ENCODE results near the gene PSMD4.
"Not testable (repeated sequence)": the region's sequence is repeated elsewhere in the genome, so short reads cannot be mapped to it uniquely, and the experiment has no call there.

The PSMD4 gene

DNA sequence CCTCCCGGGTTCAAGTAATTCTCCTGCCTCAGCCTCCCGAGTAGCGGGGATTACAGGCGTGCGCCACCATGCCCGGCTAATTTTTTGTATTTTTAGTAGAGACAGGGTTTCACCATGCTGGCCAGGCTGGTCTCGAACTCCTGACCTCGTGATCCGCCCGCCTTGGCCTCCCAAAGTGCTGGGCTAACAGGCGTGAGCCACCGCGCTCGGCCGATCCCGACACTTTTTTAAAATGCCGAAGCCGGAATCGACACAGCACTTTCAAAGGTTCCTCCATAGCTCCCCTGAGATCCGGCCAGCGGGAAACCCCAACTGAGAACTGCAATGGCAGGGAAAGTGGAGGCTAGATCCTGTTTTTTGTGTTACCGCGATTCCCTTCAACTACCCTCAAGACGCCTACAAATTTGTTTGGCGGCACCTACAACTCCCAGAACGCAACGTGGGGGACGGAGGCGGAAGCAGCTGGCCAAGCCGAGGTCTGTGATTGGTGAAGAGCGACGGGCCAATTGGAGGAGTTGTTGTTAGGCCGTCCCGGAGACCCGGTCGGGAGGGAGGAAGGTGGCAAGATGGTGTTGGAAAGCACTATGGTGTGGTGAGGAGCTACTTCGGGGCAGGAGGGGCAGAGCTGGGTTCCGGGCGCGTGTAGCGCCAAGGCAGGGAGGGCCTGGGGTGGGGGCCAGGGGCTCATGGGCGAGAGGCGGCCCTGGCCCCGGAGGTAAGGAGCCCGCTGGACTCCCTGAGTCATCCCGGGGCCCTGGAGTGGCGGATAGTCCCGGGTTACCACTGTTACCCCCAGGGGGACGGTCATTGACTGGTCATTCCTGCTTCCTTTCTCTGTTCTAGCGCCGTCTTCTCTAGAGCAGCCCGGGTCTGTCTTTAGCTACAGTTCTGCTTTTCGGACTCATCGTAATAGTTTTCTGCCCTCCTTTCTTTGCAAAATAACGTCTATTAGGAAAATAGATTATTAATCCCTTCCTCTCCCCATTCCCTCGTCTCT is at the start of gene PSMD4:
PSMD4 (plus strand) TSS at position 518 of the 997 bp plus-strand sequence; CDS start at position 567, 49 bp downstream.
- peaks cover 10% of the 10 kb centered on the region for H3K36me3 ChIP-seq (replicated peaks)
- in situ Hi-C loops (cut with HindIII; ENCODE audit: low pct_ligation_motif_present, low sequenced_read_pairs) = no loop called here
- peak; percentile 94 for DNase-seq
- no peaks in the 10 kb centered on the region for H3K27me3 ChIP-seq (replicated peaks)
- peak within 1 kb of the TSS; percentile 71 for H3K4me3 ChIP-seq (ENCODE audit: low read depth, low read length)
- TF ChIP-seq, protein P1, sequence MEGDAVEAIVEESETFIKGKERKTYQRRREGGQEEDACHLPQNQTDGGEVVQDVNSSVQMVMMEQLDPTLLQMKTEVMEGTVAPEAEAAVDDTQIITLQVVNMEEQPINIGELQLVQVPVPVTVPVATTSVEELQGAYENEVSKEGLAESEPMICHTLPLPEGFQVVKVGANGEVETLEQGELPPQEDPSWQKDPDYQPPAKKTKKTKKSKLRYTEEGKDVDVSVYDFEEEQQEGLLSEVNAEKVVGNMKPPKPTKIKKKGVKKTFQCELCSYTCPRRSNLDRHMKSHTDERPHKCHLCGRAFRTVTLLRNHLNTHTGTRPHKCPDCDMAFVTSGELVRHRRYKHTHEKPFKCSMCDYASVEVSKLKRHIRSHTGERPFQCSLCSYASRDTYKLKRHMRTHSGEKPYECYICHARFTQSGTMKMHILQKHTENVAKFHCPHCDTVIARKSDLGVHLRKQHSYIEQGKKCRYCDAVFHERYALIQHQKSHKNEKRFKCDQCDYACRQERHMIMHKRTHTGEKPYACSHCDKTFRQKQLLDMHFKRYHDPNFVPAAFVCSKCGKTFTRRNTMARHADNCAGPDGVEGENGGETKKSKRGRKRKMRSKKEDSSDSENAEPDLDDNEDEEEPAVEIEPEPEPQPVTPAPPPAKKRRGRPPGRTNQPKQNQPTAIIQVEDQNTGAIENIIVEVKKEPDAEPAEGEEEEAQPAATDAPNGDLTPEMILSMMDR (IDR thresholded peaks at IDR 0.05; ENCODE audit: low read depth, low read length, missing control alignments) = peak; percentile 12
- H3K27ac ChIP-seq = peak within 1 kb of the TSS; percentile 96

GRCh38 chr1:151205381-151205965 is 49.1 kb upstream of the PSMD4 start:
- H3K4me3 ChIP-seq (ENCODE audit: low read depth, low read length); H3K27me3 ChIP-seq (replicated peaks); in situ Hi-C loops (cut with HindIII; ENCODE audit: low pct_ligation_motif_present, low sequenced_read_pairs); DNase-seq; H3K27ac ChIP-seq: not testable (repeated sequence)
- H3K36me3 ChIP-seq (replicated peaks) = peaks cover 48% of the 10 kb centered on the region

DNA sequence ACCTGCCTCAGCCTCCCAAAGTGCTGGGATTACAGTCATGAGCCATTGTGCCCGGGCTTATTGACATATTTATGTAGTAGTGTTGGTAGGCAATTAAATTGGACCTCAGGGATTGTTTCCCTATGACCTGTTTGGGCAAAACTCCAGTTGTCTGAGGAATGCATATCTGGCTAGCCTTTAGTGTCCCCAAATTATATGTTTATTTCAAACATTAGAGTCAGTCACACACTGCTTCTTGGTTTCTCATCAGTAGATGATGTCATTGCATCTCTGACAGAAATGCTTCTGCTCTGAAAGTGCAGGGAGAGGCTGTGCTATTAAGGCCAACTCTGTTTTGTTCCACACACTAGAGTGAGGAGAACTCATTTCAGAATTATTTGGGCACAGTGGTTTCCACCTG is 43.7 kb upstream of the PSMD4 start:
- peak overlapping the region; percentile 15 for H3K27ac ChIP-seq

DNA sequence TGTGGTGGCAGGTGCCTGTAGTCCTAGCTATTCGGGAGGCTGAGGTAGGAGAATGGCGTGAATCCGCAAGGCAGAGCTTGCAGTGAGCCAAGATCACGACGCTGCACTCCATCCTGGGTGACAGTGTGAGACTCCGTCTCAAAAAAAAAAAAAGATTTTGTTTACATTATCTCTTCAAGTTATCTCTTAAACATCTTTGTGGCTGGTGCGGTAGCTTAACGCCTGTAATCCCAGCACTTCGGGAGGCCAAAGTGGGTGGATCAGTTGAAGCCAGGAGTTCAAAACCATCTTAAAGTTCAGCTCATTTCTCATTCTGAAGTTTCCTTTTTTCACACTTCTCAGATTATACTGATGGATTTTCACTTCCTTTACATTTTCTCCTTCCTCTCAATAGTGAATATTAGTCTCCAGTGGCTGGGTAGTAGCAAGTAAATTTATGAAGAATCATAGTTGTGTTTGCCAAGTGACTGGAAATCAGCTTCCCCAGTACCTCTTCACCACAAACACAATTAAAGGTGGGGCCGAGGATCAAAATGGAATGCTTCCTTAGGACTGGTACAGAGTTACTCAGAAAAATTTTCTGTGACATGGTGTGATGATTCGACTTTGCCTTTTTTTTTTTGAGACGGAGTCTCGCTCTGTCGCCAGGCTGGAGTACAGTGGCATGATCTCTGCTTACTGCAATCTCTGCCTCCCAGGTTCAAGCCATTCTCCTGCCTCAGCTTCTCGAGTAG is 42.4 kb upstream of the PSMD4 start:
- Histone ChIP-seq H3K27ac (no peak overlapping the region), H3K27me3 (replicated peaks) (no peaks in the 10 kb centered on the region), H3K36me3 (replicated peaks) (peaks cover 34% of the 10 kb centered on the region), H3K4me3 (ENCODE audit: low read depth, low read length) (no peak overlapping the region)
- TF ChIP-seq, protein P1 (IDR thresholded peaks at IDR 0.05; ENCODE audit: low read depth, low read length, missing control alignments) = no peak
- in situ Hi-C loops (cut with HindIII; ENCODE audit: low pct_ligation_motif_present, low sequenced_read_pairs) = no loop called here
- DNase-seq = no peak

More for the DNA sequence above, 43.7 kb upstream of the PSMD4 start:
- H3K27me3 ChIP-seq (replicated peaks) = no peaks in the 10 kb centered on the region
- no peak overlapping the region for H3K4me3 ChIP-seq (ENCODE audit: low read depth, low read length)
- no peak for DNase-seq
- TF ChIP-seq, protein P1 (IDR thresholded peaks at IDR 0.05; ENCODE audit: low read depth, low read length, missing control alignments) = no peak
- in situ Hi-C loops (cut with HindIII; ENCODE audit: low pct_ligation_motif_present, low sequenced_read_pairs) = no loop called here
- H3K36me3 ChIP-seq (replicated peaks) = peaks cover 42% of the 10 kb centered on the region

DNA sequence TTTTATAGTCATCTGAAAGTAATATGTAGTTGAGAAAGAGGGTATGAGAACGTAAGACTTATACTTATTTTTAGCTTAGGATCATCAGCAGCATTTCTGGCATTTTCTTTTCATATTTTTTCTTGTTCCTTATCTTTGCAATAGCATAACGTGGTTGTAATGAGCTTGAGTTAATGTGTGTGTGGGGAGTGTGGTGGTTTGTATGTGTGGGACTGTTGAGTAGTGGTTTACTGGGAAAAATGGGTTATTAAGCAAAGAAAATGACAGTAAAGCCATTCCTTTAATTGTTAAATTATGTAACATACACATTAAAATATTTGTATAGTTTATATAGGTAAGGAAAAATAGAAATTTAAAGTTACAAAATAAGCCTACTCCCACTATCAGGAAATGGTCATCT is 41.0 kb upstream of the PSMD4 start:
- H3K4me3 ChIP-seq (ENCODE audit: low read depth, low read length) = no peak overlapping the region
- no peak overlapping the region for H3K27ac ChIP-seq
- H3K27me3 ChIP-seq (replicated peaks) = no peaks in the 10 kb centered on the region
- peaks cover 31% of the 10 kb centered on the region for H3K36me3 ChIP-seq (replicated peaks)
- in situ Hi-C loops (cut with HindIII; ENCODE audit: low pct_ligation_motif_present, low sequenced_read_pairs) = no loop called here
- TF ChIP-seq, protein P1 (IDR thresholded peaks at IDR 0.05; ENCODE audit: low read depth, low read length, missing control alignments) = no peak
- DNase-seq = no peak

GRCh38 chr1:151221616-151222015 is 32.9 kb upstream of the PSMD4 start:
- no peak for DNase-seq
- H3K27ac ChIP-seq = no peak overlapping the region
- peaks cover 26% of the 10 kb centered on the region for H3K36me3 ChIP-seq (replicated peaks)
- in situ Hi-C loops (cut with HindIII; ENCODE audit: low pct_ligation_motif_present, low sequenced_read_pairs) = no loop called here
- TF ChIP-seq, protein P1 (IDR thresholded peaks at IDR 0.05; ENCODE audit: low read depth, low read length, missing control alignments) = no peak
- no peaks in the 10 kb centered on the region for H3K27me3 ChIP-seq (replicated peaks)
- H3K4me3 ChIP-seq (ENCODE audit: low read depth, low read length) = no peak overlapping the region

Data from brain microvascular endothelial cell (primary cell).